GM23338 (cell line): ENCODE data around the gene SMARCA2. TPM values are rescaled to one million over a fixed set of nuclear protein-coding genes. Genes with fewer than 3 reads are reported as not detected.

ENCODE experiments used
- ATAC-seq: fragments of 200-7000 bp; cut with Tn5 transposase; 3 replicates; pipeline ENCODE4 v1.9.1; 2020
- DNase-seq: peaks from one replicate; pipeline ENCODE4 v3.0.0-alpha.2; 2015; ENCODE audit warnings: low spot score
- H2AFZ ChIP-seq: fragments of 200-600 bp; sonication (generic); 2 replicates; pipeline ENCODE4 v1.8.0; 2016; ENCODE audit warnings: antibody characterized with exemption, mild to moderate bottlenecking, moderate library complexity
- H3F3A ChIP-seq: fragments of 200-600 bp; sonication (generic); replicated peaks from 2 replicates; pipeline ENCODE4 v1.8.0; 2017; ENCODE audit warnings: antibody characterized with exemption, mixed run types, low read depth
- H3K27ac ChIP-seq: fragments of 200-600 bp; sonication (generic); 2 replicates; pipeline ENCODE4 v1.6.1; 2016; ENCODE audit warnings: low read depth
- H3K27me3 ChIP-seq: fragments of 200-600 bp; sonication (generic); 2 replicates; pipeline ENCODE4 v1.8.0; 2016; ENCODE audit warnings: mild to moderate bottlenecking, mixed run types, moderate library complexity; ENCODE audit not compliant: insufficient read depth
- H3K36me3 ChIP-seq: fragments of 200-600 bp; sonication (generic); 2 replicates; pipeline ENCODE4 v1.8.0; 2016; ENCODE audit warnings: mild to moderate bottlenecking; ENCODE audit not compliant: insufficient read depth
- H3K4me1 ChIP-seq: fragments of 200-600 bp; sonication (generic); 2 replicates; pipeline ENCODE4 v1.8.0; 2016; ENCODE audit warnings: mild to moderate bottlenecking, moderate library complexity; ENCODE audit not compliant: insufficient read depth
- H3K4me2 ChIP-seq: fragments of 200-600 bp; sonication (generic); 2 replicates; pipeline ENCODE4 v1.7.1; 2017; ENCODE audit warnings: mixed run types
- H3K4me3 ChIP-seq: fragments of 200-600 bp; sonication (generic); 2 replicates; pipeline ENCODE4 v1.6.1; 2016; ENCODE audit warnings: mixed run types
- H3K79me2 ChIP-seq: fragments of 200-600 bp; sonication (generic); replicated peaks from 2 replicates; pipeline ENCODE4 v1.8.0; 2017; ENCODE audit warnings: mild to moderate bottlenecking; ENCODE audit not compliant: insufficient read depth
- H3K9me2 ChIP-seq: fragments of 200-600 bp; sonication (generic); 2 replicates; pipeline ENCODE4 v1.8.0; 2017; ENCODE audit not compliant: insufficient read depth
- H4K20me1 ChIP-seq: fragments of 200-600 bp; sonication (generic); replicated peaks from 2 replicates; pipeline ENCODE4 v1.8.0; 2017; ENCODE audit warnings: mild to moderate bottlenecking; ENCODE audit not compliant: insufficient read depth
- H3K27ac Mint-ChIP-seq: 2 replicates; pipeline ENCODE4 v1.8.0; 2020; ENCODE audit warnings: inconsistent platforms, mild to moderate bottlenecking, moderate library complexity, mixed read lengths
- H3K27me3 Mint-ChIP-seq: 3 replicates; pipeline ENCODE4 v1.8.0; 2022; ENCODE audit warnings: low read depth, mild to moderate bottlenecking, moderate library complexity, mixed read lengths, inconsistent platforms; ENCODE audit not compliant: insufficient read depth, poor library complexity
- H3K36me3 Mint-ChIP-seq: 3 replicates; pipeline ENCODE4 v1.8.0; 2021; ENCODE audit warnings: low read depth, mild to moderate bottlenecking, inconsistent platforms, moderate library complexity, mixed read lengths
- H3K4me1 Mint-ChIP-seq: 3 replicates; pipeline ENCODE4 v1.8.0; 2020; ENCODE audit warnings: mild to moderate bottlenecking, inconsistent platforms, mixed read lengths
- H3K4me3 Mint-ChIP-seq: 3 replicates; pipeline ENCODE4 v1.8.0; 2021; ENCODE audit warnings: moderate library complexity, mild to moderate bottlenecking, inconsistent platforms, mixed read lengths
- H3K9me3 Mint-ChIP-seq: 3 replicates; pipeline ENCODE4 v1.8.0; 2020; ENCODE audit warnings: moderate library complexity, mild to moderate bottlenecking, inconsistent platforms, mixed read lengths
- CREB1 ChIP-seq: fragments of 250-450 bp; sonication (Bioruptor Pico); IDR thresholded peaks from 2 replicates; pipeline ENCODE4 v1.5.0; 2020; ENCODE audit warnings: low read depth, mild to moderate bottlenecking, moderate library complexity
- ETS1 ChIP-seq: IDR thresholded peaks from 2 replicates; pipeline ENCODE4 v1.6.1; 2016; ENCODE audit warnings: antibody characterized with exemption
- EZH2 ChIP-seq: fragments of 200-600 bp; sonication (generic); IDR thresholded peaks from one replicate; pipeline ENCODE4 v1.8.0; 2017; ENCODE audit warnings: antibody characterized with exemption, mild to moderate bottlenecking, low read depth; ENCODE audit not compliant: unreplicated experiment
- EZH2phosphoT487 ChIP-seq: fragments of 200-600 bp; sonication (generic); IDR thresholded peaks from one replicate; pipeline ENCODE4 v1.8.1; 2018; ENCODE audit warnings: antibody characterized with exemption; ENCODE audit not compliant: unreplicated experiment
- JUNB ChIP-seq: IDR thresholded peaks from one replicate; pipeline ENCODE4 v1.6.1; 2016; ENCODE audit warnings: antibody characterized with exemption; ENCODE audit not compliant: unreplicated experiment
- NANOG ChIP-seq: IDR thresholded peaks from 2 replicates; pipeline ENCODE4 v1.6.1; 2016; ENCODE audit warnings: antibody characterized with exemption, borderline replicate concordance
- POLR2AphosphoS5 ChIP-seq: IDR thresholded peaks from 2 replicates; pipeline ENCODE4 v1.6.1; 2016; ENCODE audit warnings: antibody characterized with exemption, low read depth
- REST ChIP-seq: IDR thresholded peaks from one replicate; pipeline ENCODE4 v1.6.1; 2018; ENCODE audit warnings: antibody characterized with exemption; ENCODE audit not compliant: unreplicated experiment
- STAT1 ChIP-seq: IDR thresholded peaks from one replicate; pipeline ENCODE4 v1.6.1; 2016; ENCODE audit warnings: antibody characterized with exemption; ENCODE audit not compliant: unreplicated experiment
- ZNF114 ChIP-seq: fragments of 250-450 bp; sonication (Bioruptor Pico); IDR thresholded peaks from 2 replicates; pipeline ENCODE4 v1.5.0; 2020; ENCODE audit warnings: mild to moderate bottlenecking, moderate library complexity
- ZNF331 ChIP-seq: fragments of 250-450 bp; sonication (Bioruptor Pico); IDR thresholded peaks from 2 replicates; pipeline ENCODE4 v1.5.0; 2020; ENCODE audit warnings: low read depth, mild to moderate bottlenecking, moderate library complexity
- ZNF462 ChIP-seq: fragments of 250-450 bp; sonication (Bioruptor Pico); IDR thresholded peaks from 2 replicates; pipeline ENCODE4 v1.5.0; 2020; ENCODE audit warnings: mild to moderate bottlenecking, moderate library complexity
- polyA plus RNA-seq: library from polyadenylated mRNA; unstranded; fragments of >200 nt; fragmentation: Nextera tagmentation; extraction: Ambion mirVana; gene quantifications from 2 replicates; pipeline ENCODE4 v1.2.1, GENCODE V29; 2016
- total RNA-seq: library from RNA; depleted of rRNA; stranded (reverse); fragments of >200 nt; shearing (Covaris generic); gene quantifications from 2 replicates; pipeline ENCODE4 v1.2.3, GENCODE V29; 2014
- TF ChIP-seq, protein P1 (sequence below), 2 experiments: fragments of 200-600 bp in 1 of 2; sonication (generic) in 1 of 2; conservative IDR thresholded peaks; 2 replicates each; pipeline versions ENCODE4 v1.5.1 to v1.6.1; 2016 to 2017; ENCODE audit warnings: antibody characterized with exemption in 2 of 2, low read depth in 2 of 2, mild to moderate bottlenecking in 2 of 2, moderate library complexity in 1 of 2

Gene SMARCA2
- total and polyA plus RNA-seq, 2 experiments from 2014 or later, result 21.7 to 21.9 TPM

- DNase-seq, result no peak
- Histone ChIP-seq H3K4me1 (peaks cover 8% of the 10 kb centered on the region; the same call in 1 of the 2 replicates), H3K79me2 (no peaks in the 10 kb centered on the region), H3K9me2 (0 out of 2 replicates have a peak, but pooled peaks cover 9% of the 10 kb centered on the region), H3K27ac (no peak overlapping the region), H4K20me1 (no peaks in the 10 kb centered on the region), H3K4me3 (no peak overlapping the region), H3F3A (no peaks in the 10 kb centered on the region), H3K36me3 (no peaks in the 10 kb centered on the region), H3K27me3 (no peaks in the 10 kb centered on the region), H3K4me2 (no peak overlapping the region), H2AFZ (no peak overlapping the region)
- Mint-ChIP-seq H3K27me3 (peaks cover 2% of the 10 kb centered on the region), H3K9me3 (no peaks in the 10 kb centered on the region), H3K4me1 (peaks cover 13% of the 10 kb centered on the region), H3K4me3 (no peak overlapping the region), H3K36me3 (peaks cover 5% of the 10 kb centered on the region; the same call in 1 of the 3 replicates), H3K27ac (no peak overlapping the region)
- TF ChIP-seq POLR2AphosphoS5, result no peak
- TF ChIP-seq EZH2, result no peak
- TF ChIP-seq ETS1, result no peak
- no peak for TF ChIP-seq NANOG
- TF ChIP-seq, protein P1, sequence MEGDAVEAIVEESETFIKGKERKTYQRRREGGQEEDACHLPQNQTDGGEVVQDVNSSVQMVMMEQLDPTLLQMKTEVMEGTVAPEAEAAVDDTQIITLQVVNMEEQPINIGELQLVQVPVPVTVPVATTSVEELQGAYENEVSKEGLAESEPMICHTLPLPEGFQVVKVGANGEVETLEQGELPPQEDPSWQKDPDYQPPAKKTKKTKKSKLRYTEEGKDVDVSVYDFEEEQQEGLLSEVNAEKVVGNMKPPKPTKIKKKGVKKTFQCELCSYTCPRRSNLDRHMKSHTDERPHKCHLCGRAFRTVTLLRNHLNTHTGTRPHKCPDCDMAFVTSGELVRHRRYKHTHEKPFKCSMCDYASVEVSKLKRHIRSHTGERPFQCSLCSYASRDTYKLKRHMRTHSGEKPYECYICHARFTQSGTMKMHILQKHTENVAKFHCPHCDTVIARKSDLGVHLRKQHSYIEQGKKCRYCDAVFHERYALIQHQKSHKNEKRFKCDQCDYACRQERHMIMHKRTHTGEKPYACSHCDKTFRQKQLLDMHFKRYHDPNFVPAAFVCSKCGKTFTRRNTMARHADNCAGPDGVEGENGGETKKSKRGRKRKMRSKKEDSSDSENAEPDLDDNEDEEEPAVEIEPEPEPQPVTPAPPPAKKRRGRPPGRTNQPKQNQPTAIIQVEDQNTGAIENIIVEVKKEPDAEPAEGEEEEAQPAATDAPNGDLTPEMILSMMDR (conservative IDR thresholded peaks at IDR 0.05; ENCODE audit: low read depth in 2 of 2), result no peak
- TF ChIP-seq STAT1, result no peak
- no peak for TF ChIP-seq ZNF462
- no peak for TF ChIP-seq ZNF114 (CRISPR knock-in tag)
- TF ChIP-seq ZNF331 (CRISPR knock-in tag), result no peak
- no peak for TF ChIP-seq EZH2phosphoT487
- no peak for TF ChIP-seq JUNB
- TF ChIP-seq REST, result no peak
- TF ChIP-seq CREB1 (CRISPR knock-in tag), result no peak
- ATAC-seq, result no peak
Observed at GRCh38 chr9:2170722-2171121, 155.6 kb downstream of the SMARCA2 start.
